ENCODE data around the gene CTDSP2.

DNA sequence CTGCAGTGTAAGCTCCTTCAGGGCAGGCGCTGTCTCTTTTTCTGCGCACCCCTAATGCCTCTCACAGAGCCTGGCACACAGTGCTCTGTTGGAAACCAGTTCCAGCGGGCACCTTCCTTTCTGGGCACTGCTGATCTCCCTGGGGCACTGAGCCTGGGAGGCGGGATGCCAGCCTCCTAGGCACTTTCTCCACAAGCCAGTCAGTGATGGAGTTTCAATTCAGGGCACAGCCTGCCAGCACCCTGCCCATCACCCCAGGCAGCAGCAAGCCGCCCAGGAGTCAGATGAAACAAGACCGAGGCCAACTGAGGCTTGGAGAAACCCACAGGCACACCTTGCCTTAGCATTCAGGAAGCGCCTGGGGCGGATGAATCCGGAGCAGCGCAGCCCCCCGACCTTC is 5.7 kb upstream of the CTDSP2 start:
- TF ChIP-seq POLR2A (IDR thresholded peaks at IDR 0.05): no peak
- TF ChIP-seq POLR2AphosphoS5 (IDR thresholded peaks at IDR 0.05): no peak
- TF ChIP-seq, protein P1, sequence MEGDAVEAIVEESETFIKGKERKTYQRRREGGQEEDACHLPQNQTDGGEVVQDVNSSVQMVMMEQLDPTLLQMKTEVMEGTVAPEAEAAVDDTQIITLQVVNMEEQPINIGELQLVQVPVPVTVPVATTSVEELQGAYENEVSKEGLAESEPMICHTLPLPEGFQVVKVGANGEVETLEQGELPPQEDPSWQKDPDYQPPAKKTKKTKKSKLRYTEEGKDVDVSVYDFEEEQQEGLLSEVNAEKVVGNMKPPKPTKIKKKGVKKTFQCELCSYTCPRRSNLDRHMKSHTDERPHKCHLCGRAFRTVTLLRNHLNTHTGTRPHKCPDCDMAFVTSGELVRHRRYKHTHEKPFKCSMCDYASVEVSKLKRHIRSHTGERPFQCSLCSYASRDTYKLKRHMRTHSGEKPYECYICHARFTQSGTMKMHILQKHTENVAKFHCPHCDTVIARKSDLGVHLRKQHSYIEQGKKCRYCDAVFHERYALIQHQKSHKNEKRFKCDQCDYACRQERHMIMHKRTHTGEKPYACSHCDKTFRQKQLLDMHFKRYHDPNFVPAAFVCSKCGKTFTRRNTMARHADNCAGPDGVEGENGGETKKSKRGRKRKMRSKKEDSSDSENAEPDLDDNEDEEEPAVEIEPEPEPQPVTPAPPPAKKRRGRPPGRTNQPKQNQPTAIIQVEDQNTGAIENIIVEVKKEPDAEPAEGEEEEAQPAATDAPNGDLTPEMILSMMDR (IDR thresholded peaks at IDR 0.05): no peak
- TF ChIP-seq EP300 (IDR thresholded peaks at IDR 0.05): no peak

Measured in sigmoid colon (tissue), 4 donors.